HPDE6-E6E7 (cell line): ENCODE measurements around the gene TSC22D1.
"Not testable (repeated sequence)": the region's sequence is repeated elsewhere in the genome, so short reads cannot be mapped to it uniquely, and the experiment has no call there.

Experiments
- DNase-seq: peaks from one replicate; pipeline ENCODE4 v3.0.0; 2011; ENCODE audit warnings: missing footprints; ENCODE audit errors: extremely low spot score

The TSC22D1 gene

GRCh38 chr13:44575741-44576350, at the start of gene TSC22D1:
Gene TSC22D1 (minus strand): TSS chr13:44576330. CDS start chr13:44576074, 256 bp downstream.
- no peak for DNase-seq

GRCh38 chr13:44622708-44623107, 46.6 kb upstream of the TSC22D1 start:
- no peak for DNase-seq

GRCh38 chr13:44622261-44622660, 46.1 kb upstream of the TSC22D1 start:
- no peak for DNase-seq

- DNase-seq, result no peak
Observed at GRCh38 chr13:44620057-44620456, 43.9 kb upstream of the TSC22D1 start.

- no peak for DNase-seq
Observed at GRCh38 chr13:44619651-44620050, 43.5 kb upstream of the TSC22D1 start.

- no peak for DNase-seq
Observed at GRCh38 chr13:44618326-44618725, 42.2 kb upstream of the TSC22D1 start.

GRCh38 chr13:44617648-44618047, 41.5 kb upstream of the TSC22D1 start:
- DNase-seq, result no peak

- no peak for DNase-seq
Observed at GRCh38 chr13:44609137-44609536, 33.0 kb upstream of the TSC22D1 start.

GRCh38 chr13:44605721-44606120, 29.6 kb upstream of the TSC22D1 start:
- no peak for DNase-seq

GRCh38 chr13:44605275-44605674, 29.1 kb upstream of the TSC22D1 start:
- DNase-seq, result no peak

- DNase-seq, result no peak
Observed at GRCh38 chr13:44601586-44601985, 25.5 kb upstream of the TSC22D1 start.

- DNase-seq, result not testable (repeated sequence)
Observed at GRCh38 chr13:44593861-44594592, 17.9 kb upstream of the TSC22D1 start.

- no peak for DNase-seq
Observed at GRCh38 chr13:44592216-44592847, 16.2 kb upstream of the TSC22D1 start.

- no peak for DNase-seq
Observed at GRCh38 chr13:44591316-44591715, 15.2 kb upstream of the TSC22D1 start.

- DNase-seq, result no peak
Observed at GRCh38 chr13:44583137-44583536, 7.0 kb upstream of the TSC22D1 start.

GRCh38 chr13:44578067-44578400, 1.9 kb upstream of the TSC22D1 start:
- DNase-seq, result no peak

GRCh38 chr13:44577236-44578066, 1.3 kb upstream of the TSC22D1 start:
- DNase-seq, result peak; percentile 45

- no peak for DNase-seq
Observed at GRCh38 chr13:44576351-44577235, 463 bp upstream of the TSC22D1 start.

- no peak for DNase-seq
Observed at GRCh38 chr13:44575035-44575434, 1.1 kb downstream of the TSC22D1 start.

GRCh38 chr13:44574466-44574855, 1.7 kb downstream of the TSC22D1 start:
- DNase-seq, result no peak

GRCh38 chr13:44573790-44574465, 2.2 kb downstream of the TSC22D1 start:
- DNase-seq, result no peak
